IPS DF 19.7 (cell line): ENCODE measurements around the gene HMGN5.

Source experiments
- DNase-seq: peaks from one replicate; pipeline ENCODE4 v3.0.0-alpha.2; 2013; ENCODE audit warnings: low read depth, low spot score

HMGN5 gene, protein sequence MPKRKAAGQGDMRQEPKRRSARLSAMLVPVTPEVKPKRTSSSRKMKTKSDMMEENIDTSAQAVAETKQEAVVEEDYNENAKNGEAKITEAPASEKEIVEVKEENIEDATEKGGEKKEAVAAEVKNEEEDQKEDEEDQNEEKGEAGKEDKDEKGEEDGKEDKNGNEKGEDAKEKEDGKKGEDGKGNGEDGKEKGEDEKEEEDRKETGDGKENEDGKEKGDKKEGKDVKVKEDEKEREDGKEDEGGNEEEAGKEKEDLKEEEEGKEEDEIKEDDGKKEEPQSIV

GRCh38 chrX:81201671-81202455, at the start of gene HMGN5, which contains the start of gene SH3BGRL:
Gene HMGN5, minus strand, starts transcription at chrX:81201913. Its CDS starts 80,364 bp downstream, at chrX:81121549.
Gene SH3BGRL, plus strand, starts transcription at chrX:81202102. Its CDS starts 99 bp downstream, at chrX:81202201.
- DNase-seq, result peak; percentile 45

DNA sequence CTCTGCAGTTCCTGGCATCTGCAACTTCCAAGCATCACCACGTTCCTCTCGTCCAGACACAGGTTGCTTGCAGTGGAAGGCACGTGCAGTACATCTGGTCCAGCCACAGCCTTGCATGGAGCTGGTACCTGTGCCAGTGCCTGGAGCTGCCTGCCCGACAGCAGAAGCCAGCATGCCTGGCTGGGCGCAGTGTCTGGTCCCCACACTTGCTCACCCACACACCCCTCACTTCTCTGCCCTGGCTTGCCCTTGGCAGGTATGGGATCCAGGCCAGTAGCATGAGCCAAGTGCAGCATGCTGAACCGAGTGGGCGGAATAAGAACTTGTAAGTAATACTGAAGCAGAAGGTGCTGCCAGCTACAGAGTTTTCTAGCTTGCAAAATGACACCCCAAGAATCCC, 40.0 kb upstream of the HMGN5 start:
- no peak for DNase-seq

DNA sequence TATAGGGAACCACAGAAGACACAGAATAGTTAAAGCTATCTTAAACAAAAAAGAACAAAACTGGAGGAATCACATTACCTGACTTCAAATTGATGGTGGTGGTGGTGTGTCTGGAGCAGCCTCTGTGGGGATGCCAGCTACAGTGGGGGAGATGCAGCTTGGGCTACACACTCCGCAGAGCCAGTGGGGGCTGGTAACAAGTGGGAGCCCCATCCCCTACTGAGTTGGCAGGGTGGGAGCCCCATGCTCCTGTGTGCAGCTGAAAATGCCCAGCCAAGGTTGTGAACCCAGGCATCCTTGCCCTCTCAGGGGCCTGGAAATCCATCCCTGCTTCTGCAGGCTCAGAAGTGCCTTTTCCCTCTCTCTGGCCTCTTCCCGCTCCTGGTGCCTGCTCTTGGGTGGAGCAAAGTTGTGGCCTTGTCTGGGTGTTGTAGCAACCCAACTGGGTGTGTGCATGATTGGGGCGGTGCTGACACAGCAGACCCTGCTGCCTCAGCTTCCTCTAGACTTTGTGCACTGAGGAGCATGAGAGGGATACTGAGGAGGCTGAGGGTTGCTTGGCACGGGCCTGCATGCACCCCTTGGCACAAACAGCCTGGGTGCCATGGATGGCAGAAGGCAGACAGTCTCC, 39.1 kb upstream of the HMGN5 start:
- no peak for DNase-seq

GRCh38 chrX:81238166-81238565, 36.5 kb upstream of the HMGN5 start:
- no peak for DNase-seq

DNA sequence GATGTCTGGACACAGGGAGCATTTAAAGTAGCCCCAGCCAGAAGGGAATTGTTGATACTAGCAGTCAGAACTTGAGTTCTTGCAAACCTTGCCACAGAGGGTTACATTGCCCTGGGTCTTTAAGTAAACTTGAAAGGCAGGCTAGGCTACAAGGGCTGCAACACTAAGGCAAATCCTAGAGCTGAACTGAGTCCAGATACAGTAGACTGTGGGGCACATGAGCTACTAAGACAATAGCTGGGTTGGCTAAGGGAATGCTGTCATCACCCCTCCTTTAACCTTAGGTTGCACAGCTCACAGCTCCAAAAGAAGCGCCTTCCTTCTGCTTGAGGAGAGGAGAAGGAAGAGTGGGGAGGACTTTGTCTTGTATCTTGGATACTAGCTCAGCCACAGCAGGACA, 35.8 kb upstream of the HMGN5 start:
- DNase-seq, result no peak

DNA sequence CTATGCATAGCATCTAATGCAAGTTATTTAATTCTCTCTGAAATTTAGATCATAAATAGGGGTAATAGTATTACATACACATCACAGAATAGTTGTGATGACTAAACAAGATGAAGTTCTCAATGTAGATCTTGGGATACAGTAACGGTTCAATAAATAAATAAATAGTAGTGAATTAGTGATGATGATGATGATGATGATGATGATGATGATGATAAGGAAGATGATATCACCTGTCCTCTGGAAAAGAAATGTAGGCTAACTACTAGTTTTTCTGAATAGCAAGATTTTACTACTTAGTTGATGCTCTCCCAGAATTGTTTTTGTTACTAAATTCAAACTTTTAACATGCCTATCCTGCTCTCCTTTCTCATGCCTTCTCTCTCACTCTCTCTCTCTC, 30.5 kb upstream of the HMGN5 start:
- no peak for DNase-seq

DNA sequence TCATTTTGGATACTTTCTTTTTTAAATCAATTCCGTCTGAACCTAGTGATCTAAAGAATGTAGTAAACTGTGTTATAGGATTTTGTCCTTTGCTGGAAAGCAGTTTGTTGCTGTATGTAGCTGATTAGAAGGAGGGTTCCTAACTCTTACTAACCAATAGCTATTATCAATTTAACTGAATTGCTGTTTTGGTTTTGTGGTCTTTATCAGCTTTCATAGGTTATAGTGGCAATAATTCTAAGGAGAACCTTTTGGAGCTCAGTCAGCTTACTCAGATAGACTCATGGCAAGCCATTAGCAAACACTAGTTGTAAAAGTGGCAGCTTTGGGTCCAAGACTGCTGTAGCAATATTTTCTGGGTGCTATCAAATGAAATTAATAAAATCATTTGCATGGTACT, 29.8 kb upstream of the HMGN5 start:
- no peak for DNase-seq

DNA sequence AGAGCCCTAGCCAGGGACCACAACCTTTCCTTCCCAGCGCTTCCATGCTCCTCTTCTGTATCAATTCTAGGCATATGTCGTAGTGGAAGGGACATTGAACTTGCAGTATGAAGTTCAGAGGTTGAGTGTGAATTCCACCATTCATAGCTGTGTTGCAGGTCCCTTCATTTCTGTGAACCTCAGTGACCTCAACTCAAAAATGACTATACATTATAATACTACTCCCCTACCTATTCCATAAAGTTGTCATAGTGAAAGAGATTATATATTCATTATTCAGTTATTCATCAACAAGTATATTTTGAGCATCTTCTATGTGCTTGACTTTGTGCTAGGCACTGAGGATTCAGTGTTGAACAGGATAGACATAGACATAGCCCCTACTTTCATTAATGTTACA, 28.2 kb upstream of the HMGN5 start:
- DNase-seq, result no peak

- DNase-seq, result no peak
Measured at GRCh38 chrX:81229229-81229628, 27.5 kb upstream of the HMGN5 start.

DNA sequence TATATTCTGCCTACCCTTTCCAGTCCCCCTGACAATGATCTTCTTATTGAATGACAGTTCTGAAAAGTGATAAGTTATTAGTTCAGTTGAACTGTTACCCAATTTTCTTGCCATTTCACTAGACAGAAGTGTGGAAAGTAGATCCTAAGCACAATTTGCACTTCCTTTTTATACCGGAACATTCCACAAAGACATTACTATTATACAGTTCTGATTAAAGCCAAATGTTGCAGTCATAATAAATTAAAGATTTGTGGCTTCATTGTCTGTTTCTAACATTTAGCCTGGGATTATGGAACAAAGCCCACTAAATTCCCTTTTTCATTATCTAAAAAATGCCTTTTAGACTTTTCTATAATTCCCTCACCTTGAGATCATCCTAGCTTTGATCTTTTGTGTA, 14.0 kb upstream of the HMGN5 start:
- DNase-seq, result no peak

DNA sequence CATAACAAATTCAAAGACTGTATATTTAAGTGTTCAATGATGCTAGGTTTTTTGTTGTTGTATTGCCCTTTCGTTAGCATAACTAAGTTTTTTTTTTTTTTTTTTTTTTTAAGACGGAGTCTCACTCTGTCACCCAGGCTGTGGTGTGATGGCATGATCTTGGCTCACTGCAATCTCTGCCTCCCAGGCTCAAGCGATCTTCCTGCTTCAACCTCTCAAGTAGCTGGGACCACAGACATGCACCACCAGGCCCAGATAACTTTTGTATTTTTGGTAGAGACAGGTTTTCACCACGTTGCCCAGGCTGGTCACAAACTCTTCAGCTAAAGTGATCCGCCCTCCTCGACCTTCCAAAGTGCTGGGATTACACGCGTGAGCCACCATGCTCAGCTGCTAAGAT, 7.2 kb upstream of the HMGN5 start:
- no peak for DNase-seq

GRCh38 chrX:81206476-81206875, 4.8 kb upstream of the HMGN5 start:
- no peak for DNase-seq

- DNase-seq, result no peak
Measured at GRCh38 chrX:81205551-81205950, 3.8 kb upstream of the HMGN5 start.

DNA sequence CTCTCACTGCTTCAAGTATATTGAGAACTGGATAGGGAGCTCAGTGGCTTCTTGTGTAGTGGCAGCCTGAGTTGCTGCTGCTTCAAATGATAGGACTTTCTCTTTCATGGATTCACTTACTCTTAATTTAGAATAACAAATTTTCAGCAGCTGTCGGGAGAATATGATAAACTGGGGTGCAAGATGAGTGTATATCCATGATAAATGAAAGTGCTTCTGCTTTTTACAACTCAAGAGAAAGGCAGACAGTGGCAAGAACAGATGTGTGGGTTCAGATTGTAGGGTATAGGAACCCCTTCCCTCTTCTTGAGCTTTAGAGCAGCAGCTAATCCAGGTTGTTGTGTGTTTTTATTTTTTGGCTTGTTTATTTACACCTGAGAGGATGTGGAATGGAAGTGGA, 1.2 kb upstream of the HMGN5 start:
- DNase-seq, result no peak

DNA sequence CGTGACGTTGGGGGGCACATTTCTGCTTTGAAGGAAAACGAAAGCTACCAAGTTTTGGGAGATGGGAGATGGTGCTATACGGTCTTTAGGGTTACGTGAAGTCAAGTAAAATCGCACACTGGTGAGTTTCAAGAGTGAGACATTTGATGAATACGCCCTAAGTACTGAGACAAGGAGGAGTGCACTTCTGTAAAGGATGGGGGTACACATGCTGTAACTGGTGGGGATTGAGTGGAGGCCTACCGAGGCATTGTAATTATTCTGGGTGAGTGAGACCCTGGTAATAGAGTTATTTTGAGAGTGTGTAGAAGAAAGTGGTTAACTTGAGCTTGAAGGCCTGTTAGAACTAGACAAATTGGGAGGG, 725 bp upstream of the HMGN5 start:
- no peak for DNase-seq

DNA sequence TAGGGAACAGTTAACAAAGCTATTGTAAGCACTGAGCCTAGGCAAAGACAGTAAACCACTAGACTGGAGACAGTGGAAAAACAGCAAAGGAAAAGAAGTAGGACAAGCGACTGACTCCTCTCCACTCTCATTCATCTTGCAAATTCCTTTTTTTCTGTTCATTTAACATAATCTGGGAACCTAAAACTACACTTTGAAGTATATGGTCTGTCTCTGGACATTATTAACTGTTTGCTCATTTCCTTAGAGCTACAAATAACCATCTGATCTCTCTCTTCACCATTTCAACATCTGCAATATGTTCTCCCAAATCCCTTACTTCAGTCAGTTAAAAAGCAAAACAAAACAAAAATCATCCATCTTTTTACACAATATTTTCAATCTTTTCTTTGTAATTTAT, 642 bp downstream of the HMGN5 start:
- no peak for DNase-seq

- no peak for DNase-seq
Measured at GRCh38 chrX:81195712-81196111, 6.0 kb downstream of the HMGN5 start.

DNA sequence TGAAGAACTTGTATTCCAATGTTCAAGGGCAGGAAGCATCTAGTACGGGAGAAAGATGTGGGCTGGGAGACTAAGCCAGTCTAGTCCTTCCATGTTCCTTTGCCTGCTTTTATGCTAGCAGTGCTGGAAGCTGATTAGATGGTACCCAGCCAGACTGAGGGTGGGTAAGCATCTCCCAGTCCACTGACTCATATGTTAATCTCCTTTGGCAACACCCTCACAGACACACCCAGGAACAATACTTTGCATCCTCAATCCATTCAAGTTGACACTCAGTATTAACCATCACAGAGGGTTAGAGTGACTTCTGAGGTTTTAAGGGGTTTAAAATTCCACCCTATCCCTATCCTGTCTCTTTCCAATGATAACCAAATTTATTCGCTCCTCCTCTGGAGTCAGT, 6.5 kb downstream of the HMGN5 start:
- no peak for DNase-seq

- DNase-seq, result no peak
Measured at GRCh38 chrX:81174286-81174685, 27.4 kb downstream of the HMGN5 start.

DNA sequence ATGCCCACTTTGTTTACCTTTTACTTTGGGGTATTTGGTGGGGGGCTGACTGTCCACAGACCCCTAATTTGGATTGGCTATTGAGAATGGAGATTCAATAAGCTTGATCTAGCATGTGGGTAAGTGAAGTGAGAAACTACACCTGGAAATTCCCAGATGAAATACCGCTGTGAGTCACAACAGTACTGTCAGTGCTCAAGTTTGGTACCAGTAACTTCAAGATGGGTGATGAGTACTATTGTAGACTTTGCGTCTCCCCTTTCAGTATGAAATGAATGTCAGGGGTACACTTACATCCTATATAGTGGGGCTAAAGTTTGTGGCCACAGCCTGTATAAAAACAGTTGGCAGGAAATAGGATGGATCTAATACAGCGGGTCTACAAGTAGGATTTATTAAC, 33.3 kb downstream of the HMGN5 start:
- DNase-seq, result no peak

DNA sequence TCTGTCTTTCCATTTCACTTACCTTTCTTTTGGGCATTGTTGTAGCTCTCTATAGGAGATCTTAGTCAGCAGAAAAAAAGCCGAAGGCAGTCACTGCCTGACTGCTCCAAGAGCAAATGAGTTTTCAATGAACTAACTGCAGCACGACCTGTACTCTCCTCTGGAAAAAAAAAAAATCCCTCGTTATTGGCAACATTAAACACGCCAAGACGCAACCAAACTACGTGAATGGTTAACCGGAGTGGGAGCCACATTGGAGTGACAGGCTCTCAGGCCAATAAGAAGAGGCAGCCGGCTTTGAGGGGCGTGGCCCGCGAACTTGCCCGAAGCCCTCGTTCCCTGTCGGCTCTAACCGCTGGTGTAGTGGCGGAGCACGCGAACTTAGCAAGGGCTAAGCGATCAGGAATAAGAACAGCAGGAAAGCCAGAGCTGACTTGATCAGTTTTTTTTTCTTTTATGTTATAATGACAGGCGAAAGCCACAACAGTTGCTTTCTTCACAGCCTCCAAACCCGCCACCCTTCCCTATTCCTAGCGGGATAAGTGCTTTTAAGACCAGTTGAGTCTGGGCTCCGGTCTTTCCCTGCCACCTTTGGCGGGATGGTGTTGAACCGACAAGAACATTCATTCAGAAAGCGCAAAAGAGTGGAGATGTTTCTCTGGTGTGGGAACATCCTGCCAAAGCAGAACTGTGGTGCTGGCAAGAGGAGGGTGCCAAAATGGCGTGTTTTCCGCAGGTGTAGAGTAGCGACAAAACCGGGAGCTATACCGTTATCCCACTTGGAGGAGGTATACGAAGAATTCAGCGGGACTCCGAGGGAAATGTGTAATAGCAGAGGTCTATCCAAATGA, 80.0 kb downstream of the HMGN5 start:
- peak; percentile 50 for DNase-seq

GRCh38 chrX:81120936-81121371, 80.8 kb downstream of the HMGN5 start:
- DNase-seq, result no peak
